PC-9 (cell line): ENCODE results near the gene ADAT1. TPM values are rescaled to one million over a fixed set of nuclear protein-coding genes. Genes with fewer than 3 reads are reported as not detected.

Experiments
- BruUV-seq: library from RNA; stranded (reverse); fragments of 400-500 nt; replicated peaks from 2 replicates; lab custom pipeline; 2021; lab: Mats Ljungman, UMichigan
- CTCF ChIA-PET: fragments of 300-600 bp; sonication (Branson Sonifier 250); formaldehyde crosslinking; loops from one replicate; lab custom pipeline; 2022; ENCODE audit warnings: antibody characterized with exemption; lab: Charles Lee
- POLR2A ChIA-PET: fragments of 300-600 bp; sonication (Branson Sonifier 250); formaldehyde crosslinking; loops from one replicate; lab custom pipeline; 2022; ENCODE audit warnings: antibody characterized with exemption; ENCODE audit not compliant: unreplicated experiment; lab: Charles Lee
- DNase-seq, 2 experiments: peaks; one replicate each; pipeline versions ENCODE4 v3.0.0 to v3.0.0-alpha.2; 2015 to 2022; ENCODE audit warnings: mixed read lengths in 1 of 2
- H2AFZ ChIP-seq: fragments of 200-600 bp; sonication (generic); 2 replicates; pipeline ENCODE4 v1.8.1; 2017; ENCODE audit warnings: antibody characterized with exemption
- H3F3A ChIP-seq: fragments of 200-600 bp; sonication (generic); 2 replicates; pipeline ENCODE4 v1.8.1; 2017; ENCODE audit warnings: antibody characterized with exemption, mild to moderate bottlenecking, low read depth; ENCODE audit not compliant: insufficient read depth
- H3K27ac ChIP-seq: fragments of 200-600 bp; sonication (generic); 2 replicates; pipeline ENCODE4 v1.6.1; 2016; ENCODE audit warnings: mixed run types
- H3K27me3 ChIP-seq: fragments of 200-600 bp; sonication (generic); 2 replicates; pipeline ENCODE4 v1.6.1; 2016; ENCODE audit warnings: low read depth, mixed run types; ENCODE audit not compliant: insufficient read depth
- H3K36me3 ChIP-seq: fragments of 200-600 bp; sonication (generic); 2 replicates; pipeline ENCODE4 v1.6.1; 2016; ENCODE audit warnings: low read depth, mixed run types
- H3K4me1 ChIP-seq: fragments of 200-600 bp; sonication (generic); replicated peaks from 2 replicates; pipeline ENCODE4 v1.6.1; 2016; ENCODE audit warnings: mixed run types; ENCODE audit not compliant: insufficient read depth
- H3K4me2 ChIP-seq: fragments of 200-600 bp; sonication (generic); 2 replicates; pipeline ENCODE4 v1.6.1; 2017; ENCODE audit warnings: mixed run types
- H3K4me3 ChIP-seq: fragments of 200-600 bp; sonication (generic); 2 replicates; pipeline ENCODE4 v1.6.1; 2016; ENCODE audit warnings: mixed run types
- H3K79me2 ChIP-seq: fragments of 200-600 bp; sonication (generic); 2 replicates; pipeline ENCODE4 v1.6.1; 2017; ENCODE audit warnings: low read depth, mixed run types
- H3K9me2 ChIP-seq: fragments of 200-600 bp; sonication (generic); 2 replicates; pipeline ENCODE4 v1.8.1; 2017; ENCODE audit warnings: mild to moderate bottlenecking; ENCODE audit not compliant: insufficient read depth
- H3K9me3 ChIP-seq: fragments of 200-600 bp; sonication (generic); 2 replicates; pipeline ENCODE4 v1.8.1; 2016; ENCODE audit warnings: low read depth; ENCODE audit not compliant: insufficient read depth
- H4K20me1 ChIP-seq: fragments of 200-600 bp; sonication (generic); 2 replicates; pipeline ENCODE4 v1.8.1; 2017; ENCODE audit not compliant: insufficient read depth
- CTCF ChIP-seq: fragments of 200-600 bp; sonication (generic); conservative IDR thresholded peaks from 2 replicates; pipeline ENCODE4 v1.6.1; 2017; ENCODE audit warnings: mixed run types, antibody characterized with exemption, mild to moderate bottlenecking, moderate library complexity
- EZH2 ChIP-seq: fragments of 200-600 bp; sonication (generic); IDR thresholded peaks from 2 replicates; pipeline ENCODE4 v1.8.0; 2017; ENCODE audit warnings: antibody characterized with exemption, low read depth
- intact Hi-C: fragments of 100-400 bp; cut with micrococcal nuclease; formaldehyde crosslinking; loops from one replicate; pipeline ENCODE4 v1.10.0; 2022; ENCODE audit not compliant: unreplicated experiment
- total RNA-seq: library from RNA; stranded (reverse); gene quantifications from 2 replicates; pipeline ENCODE4 v1.2.3, GENCODE V29; 2021

The ADAT1 gene
- total RNA-seq, 1 experiment from 2014 or later: 66.4 TPM

GRCh38 chr16:75647112-75647491 is 24.0 kb upstream of the ADAT1 start:
- Histone ChIP-seq H3K4me1 (peaks cover 27% of the 10 kb centered on the region), H3K9me3 (no peaks in the 10 kb centered on the region), H3K36me3 (peaks cover 8% of the 10 kb centered on the region; the same call in 1 of the 2 replicates), H3K79me2 (peaks cover 93% of the 10 kb centered on the region), H3K9me2 (no peaks in the 10 kb centered on the region), H3K27me3 (no peaks in the 10 kb centered on the region), H4K20me1 (peaks cover 25% of the 10 kb centered on the region), H3K4me3 (peak overlapping the region; percentile 98), H3F3A (peaks cover 14% of the 10 kb centered on the region; the same call in 1 of the 2 replicates), H2AFZ (peak overlapping the region; percentile 97), H3K4me2 (peak overlapping the region; percentile 94), H3K27ac (peak overlapping the region; percentile 67)
- ChIA-PET CTCF (interaction anchor here (0.7 to 0.8 kb wide), 3 partner anchors 24 to 183 kb away, joined by 3 to 5 read pairs (median 3); partner anchors contain the start of gene ADAT1), POLR2A (interaction anchor here (0.7 to 1.4 kb wide), 2 partner anchors 24 to 305 kb away, joined by 3 to 4 read pairs; partner anchors contain the start of gene ADAT1)
- intact Hi-C loops: loop anchor here (1.0 kb wide), 1 partner anchor 24 kb away; the partner anchor contains the start of gene ADAT1
- BruUV-seq: TSS peak; percentile 65
- TF ChIP-seq CTCF (no peak), EZH2 (no peak)
- DNase-seq: no peak

DNA sequence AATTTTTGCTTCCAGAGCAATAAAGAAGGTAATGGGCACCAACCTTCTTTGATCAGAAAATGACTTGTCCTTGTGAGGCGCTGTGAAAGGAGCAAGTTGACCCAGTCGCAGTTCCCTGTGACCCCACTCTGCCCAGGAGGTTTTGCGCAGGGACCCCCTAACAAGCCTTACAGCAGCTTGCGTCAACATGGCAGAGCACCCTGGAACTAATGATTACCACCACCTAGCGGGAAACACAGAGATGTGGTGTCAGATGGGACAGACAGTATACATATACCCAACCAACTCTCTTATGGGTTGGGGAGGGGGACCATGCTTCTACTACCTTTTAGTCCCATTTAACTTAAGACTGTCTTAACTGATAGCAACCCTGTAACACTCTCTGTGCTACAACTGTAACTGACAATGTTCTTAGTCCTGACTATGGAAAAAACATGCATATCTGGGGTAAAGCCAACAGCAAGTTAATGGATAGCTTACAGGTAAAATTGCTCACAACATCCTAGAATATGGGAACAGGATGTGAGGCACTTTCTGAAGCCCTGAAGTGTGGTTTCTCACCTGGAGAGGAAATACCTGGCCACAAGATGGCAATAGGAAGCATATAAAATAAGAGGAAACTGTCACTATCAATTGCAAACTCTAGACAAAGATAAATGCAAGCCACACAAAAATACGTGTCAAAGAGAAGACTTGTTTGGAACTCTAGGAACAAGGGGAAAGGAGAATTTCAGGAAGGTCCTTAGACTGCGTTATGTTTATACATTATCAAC is 21.3 kb upstream of the ADAT1 start:
- BruUV-seq: no TSS peak
- no peak overlapping the region for H3K4me3 ChIP-seq
- H3F3A ChIP-seq: peaks cover 14% of the 10 kb centered on the region; the same call in 1 of the 2 replicates
- DNase-seq: no peak
- TF ChIP-seq CTCF (no peak; the same call in 1 of the 2 replicates), EZH2 (no peak)
- H3K9me2 ChIP-seq: no peaks in the 10 kb centered on the region
- no peaks in the 10 kb centered on the region for H3K9me3 ChIP-seq
- peaks cover 28% of the 10 kb centered on the region for H3K36me3 ChIP-seq
- H3K27me3 ChIP-seq: no peaks in the 10 kb centered on the region
- ChIA-PET CTCF (no interaction called here), POLR2A (no interaction called here)
- H3K4me1 ChIP-seq: peaks cover 9% of the 10 kb centered on the region
- intact Hi-C loops: no loop called here
- no peak overlapping the region for H3K27ac ChIP-seq
- H3K4me2 ChIP-seq: no peak overlapping the region
- H2AFZ ChIP-seq: no peak overlapping the region
- H4K20me1 ChIP-seq: peaks cover 25% of the 10 kb centered on the region; the same call in 1 of the 2 replicates
- peaks cover 67% of the 10 kb centered on the region for H3K79me2 ChIP-seq

DNA sequence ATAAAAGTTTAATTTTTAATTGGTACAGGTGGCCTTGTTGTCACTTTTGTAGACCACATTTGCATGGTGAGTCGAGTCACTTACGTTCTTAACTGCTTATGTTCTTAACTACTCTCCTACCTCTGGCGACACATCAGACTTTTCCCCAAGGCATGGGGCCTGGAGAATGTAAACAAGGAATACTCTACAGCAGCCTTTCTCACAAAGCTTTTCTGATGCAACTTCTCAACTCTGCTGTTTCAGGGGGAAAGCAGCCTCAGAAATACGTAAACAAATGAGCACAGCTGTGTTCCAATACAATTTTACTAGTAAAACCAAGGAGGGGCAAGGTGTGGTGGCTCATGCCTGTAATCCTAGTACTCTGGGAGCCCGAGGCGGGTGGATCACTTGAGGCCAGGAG is 17.5 kb upstream of the ADAT1 start:
- Histone ChIP-seq H3K27me3 (no peaks in the 10 kb centered on the region), H3K9me3 (no peaks in the 10 kb centered on the region), H3K4me3 (no peak overlapping the region), H3K4me2 (no peak overlapping the region), H3F3A (no peaks in the 10 kb centered on the region; the same call in 1 of the 2 replicates), H3K79me2 (peaks cover 34% of the 10 kb centered on the region), H4K20me1 (peaks cover 25% of the 10 kb centered on the region), H2AFZ (no peak overlapping the region), H3K4me1 (no peaks in the 10 kb centered on the region), H3K9me2 (no peaks in the 10 kb centered on the region), H3K27ac (no peak overlapping the region), H3K36me3 (peaks cover 47% of the 10 kb centered on the region)
- CTCF ChIA-PET: no interaction called here
- DNase-seq: no peak
- TF ChIP-seq CTCF (no peak), EZH2 (no peak)
- intact Hi-C loops: no loop called here
- POLR2A ChIA-PET: no interaction called here
- no TSS peak for BruUV-seq
